OCI-LY1 (cell line): ENCODE data around the gene SKAP2.

Experiments
- CTCF ChIP-seq: fragments of 200-600 bp; sonication (generic), shearing (Covaris generic); IDR thresholded peaks from 2 replicates; pipeline ENCODE4 v1.5.1; 2017; ENCODE audit warnings: mild to moderate bottlenecking, antibody characterized with exemption, low read length, moderate library complexity, mixed read lengths
- EZH2 ChIP-seq: fragments of 200-600 bp; sonication (generic), shearing (Covaris generic); IDR thresholded peaks from 2 replicates; pipeline ENCODE4 v1.8.0; 2017; ENCODE audit warnings: borderline replicate concordance, mixed run types, mild to moderate bottlenecking, antibody characterized with exemption, low read length, moderate library complexity, mixed read lengths

DNA sequence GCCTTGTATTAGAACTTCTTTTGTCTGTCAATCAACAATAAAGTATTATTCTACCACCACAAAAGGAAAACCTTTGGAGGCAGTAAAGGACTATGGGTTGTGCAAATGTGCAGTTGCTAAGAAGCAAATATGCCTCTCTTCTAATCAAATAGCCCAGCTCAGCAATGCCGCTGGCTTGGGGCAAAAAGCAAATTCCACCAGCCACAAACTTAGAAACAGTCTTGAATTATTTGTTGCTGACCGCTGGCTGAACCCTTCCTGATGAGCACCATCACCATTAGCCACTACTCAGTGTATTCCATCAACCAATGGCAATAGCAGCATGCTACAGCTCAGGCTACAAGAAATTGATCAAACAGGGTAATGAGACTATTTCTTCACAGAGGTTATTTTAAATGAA is 51.0 kb downstream of the SKAP2 start:
- TF ChIP-seq CTCF (no peak), EZH2 (no peak)
